Measurements from ENCODE around the gene GRM7. TPM values are rescaled to one million over a fixed set of nuclear protein-coding genes. Genes with fewer than 3 reads are reported as not detected.
A peak's percentile ranks its signal among the peaks of the same experiment; 100 is the strongest.

Gene GRM7
- total and polyA plus RNA-seq, 2 experiments from 2014 or later = 0.40 TPM; not detected in 1

DNA sequence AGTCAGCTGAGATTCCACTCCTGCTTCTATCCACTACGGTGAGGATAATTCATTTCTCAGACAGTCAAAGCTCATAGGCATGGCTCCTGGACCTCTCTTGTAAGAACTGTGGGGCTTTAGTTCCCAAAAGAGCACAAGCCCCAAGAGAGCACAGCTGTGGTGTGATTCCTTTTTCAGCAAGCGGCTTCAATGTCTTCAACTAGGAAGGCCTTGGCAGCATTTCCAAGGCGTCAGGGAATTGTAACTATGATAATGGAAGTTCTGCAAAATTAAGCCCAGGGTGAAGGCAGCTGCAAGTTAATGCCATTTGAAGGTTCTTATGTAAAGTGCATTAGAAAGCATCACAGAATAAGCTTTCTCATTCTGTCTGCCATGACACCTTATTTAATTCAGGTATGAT is 657.1 kb downstream of the GRM7 start:
- Mint-ChIP-seq H3K27ac (no peak overlapping the region), H3K36me3 (ENCODE audit: low read depth) (no peaks in the 10 kb centered on the region), H3K9me3 (0 out of 3 replicates have a peak, but pooled peaks cover 3% of the 10 kb centered on the region), H3K4me3 (no peak overlapping the region), H3K27me3 (ENCODE audit: insufficient read depth, low read depth, poor library complexity) (no peaks in the 10 kb centered on the region), H3K4me1 (no peaks in the 10 kb centered on the region)
- Histone ChIP-seq H4K20me1 (replicated peaks; ENCODE audit: insufficient read depth) (no peaks in the 10 kb centered on the region), H3K27ac (ENCODE audit: low read depth) (no peak overlapping the region), H3K27me3 (ENCODE audit: insufficient read depth) (no peaks in the 10 kb centered on the region), H3K4me3 (no peak overlapping the region), H2AFZ (0 out of 2 replicates have a peak overlapping the region, but pooled peaks have one; percentile 56), H3K4me1 (ENCODE audit: insufficient read depth) (no peaks in the 10 kb centered on the region), H3K4me2 (no peak overlapping the region), H3K79me2 (replicated peaks; ENCODE audit: insufficient read depth) (no peaks in the 10 kb centered on the region), H3F3A (replicated peaks; ENCODE audit: low read depth) (no peaks in the 10 kb centered on the region), H3K36me3 (ENCODE audit: insufficient read depth) (no peaks in the 10 kb centered on the region), H3K9me2 (ENCODE audit: insufficient read depth) (peaks cover 10% of the 10 kb centered on the region)
- ATAC-seq = no peak
- no peak for DNase-seq (ENCODE audit: low spot score)
- TF ChIP-seq NANOG (IDR thresholded peaks at IDR 0.05; ENCODE audit: borderline replicate concordance) (no peak), EZH2 (IDR thresholded peaks at IDR 0.05; ENCODE audit: low read depth, unreplicated experiment) (no peak), POLR2AphosphoS5 (IDR thresholded peaks at IDR 0.05; ENCODE audit: low read depth) (no peak), STAT1 (IDR thresholded peaks at IDR 0.05; ENCODE audit: unreplicated experiment) (no peak), ZNF462 (CRISPR knock-in tag; IDR thresholded peaks at IDR 0.05) (no peak), REST (IDR thresholded peaks at IDR 0.05; ENCODE audit: unreplicated experiment) (no peak), CTCF (conservative IDR thresholded peaks at IDR 0.05; ENCODE audit: low read depth in 2 of 2) (no peak), CREB1 (CRISPR knock-in tag; IDR thresholded peaks at IDR 0.05; ENCODE audit: low read depth) (no peak), ZNF114 (CRISPR knock-in tag; IDR thresholded peaks at IDR 0.05) (no peak), ZNF331 (CRISPR knock-in tag; IDR thresholded peaks at IDR 0.05; ENCODE audit: low read depth) (no peak), EZH2phosphoT487 (IDR thresholded peaks at IDR 0.05; ENCODE audit: unreplicated experiment) (no peak), JUNB (IDR thresholded peaks at IDR 0.05; ENCODE audit: unreplicated experiment) (no peak)
- TF ChIP-seq, protein P1, sequence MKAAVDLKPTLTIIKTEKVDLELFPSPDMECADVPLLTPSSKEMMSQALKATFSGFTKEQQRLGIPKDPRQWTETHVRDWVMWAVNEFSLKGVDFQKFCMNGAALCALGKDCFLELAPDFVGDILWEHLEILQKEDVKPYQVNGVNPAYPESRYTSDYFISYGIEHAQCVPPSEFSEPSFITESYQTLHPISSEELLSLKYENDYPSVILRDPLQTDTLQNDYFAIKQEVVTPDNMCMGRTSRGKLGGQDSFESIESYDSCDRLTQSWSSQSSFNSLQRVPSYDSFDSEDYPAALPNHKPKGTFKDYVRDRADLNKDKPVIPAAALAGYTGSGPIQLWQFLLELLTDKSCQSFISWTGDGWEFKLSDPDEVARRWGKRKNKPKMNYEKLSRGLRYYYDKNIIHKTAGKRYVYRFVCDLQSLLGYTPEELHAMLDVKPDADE (IDR thresholded peaks at IDR 0.05) = no peak
